Neural cell (in vitro differentiated cells): ENCODE data around the gene C1orf185. TPM values are rescaled to one million over a fixed set of nuclear protein-coding genes. Genes with fewer than 3 reads are reported as not detected.

ENCODE experiments used
- H2AFZ ChIP-seq: fragments of 200-600, 300-800 bp; sonication (generic), shearing (Covaris generic); 2 replicates; pipeline ENCODE4 v1.6.0; 2014; ENCODE audit warnings: low read depth, mild to moderate bottlenecking, antibody characterized with exemption, low read length, moderate library complexity
- H3F3A ChIP-seq: fragments of 200-600 bp; shearing (Covaris generic); 2 replicates; pipeline ENCODE4 v1.6.1; 2016; ENCODE audit warnings: mild to moderate bottlenecking, moderate library complexity, mixed read lengths, antibody characterized with exemption, low read length; ENCODE audit not compliant: insufficient read depth, poor library complexity, severe bottlenecking
- H3K27ac ChIP-seq: fragments of 200-600, 300-800 bp; sonication (generic), shearing (Covaris generic); 2 replicates; pipeline ENCODE4 v1.5.1; 2014; ENCODE audit warnings: mild to moderate bottlenecking, low read length, moderate library complexity
- H3K27me3 ChIP-seq: fragments of 300-800, 200-600 bp; sonication (generic), shearing (Covaris generic); 2 replicates; pipeline ENCODE4 v1.6.0; 2014; ENCODE audit warnings: mild to moderate bottlenecking, low read depth, low read length, moderate library complexity; ENCODE audit not compliant: insufficient read depth
- H3K36me3 ChIP-seq: fragments of 300-800, 200-600 bp; sonication (generic), shearing (Covaris generic); 2 replicates; pipeline ENCODE4 v1.5.1; 2014; ENCODE audit warnings: mild to moderate bottlenecking, antibody characterized with exemption, low read length, moderate library complexity; ENCODE audit not compliant: insufficient read depth
- H3K4me2 ChIP-seq: fragments of 300-800, 200-600 bp; sonication (generic), shearing (Covaris generic); 2 replicates; pipeline ENCODE4 v1.6.0; 2014; ENCODE audit warnings: mild to moderate bottlenecking, low read length
- H3K4me3 ChIP-seq: fragments of 300-800, 200-600 bp; sonication (generic), shearing (Covaris generic); 2 replicates; pipeline ENCODE4 v1.5.1; 2014; ENCODE audit warnings: mild to moderate bottlenecking, low read length, moderate library complexity
- H3K79me2 ChIP-seq: fragments of 200-600 bp; shearing (Covaris generic); replicated peaks from 2 replicates; pipeline ENCODE4 v1.6.0; 2014; ENCODE audit warnings: mild to moderate bottlenecking, low read length, moderate library complexity; ENCODE audit not compliant: insufficient read depth
- H3K9ac ChIP-seq: fragments of 300-800, 200-600 bp; sonication (generic), shearing (Covaris generic); 2 replicates; pipeline ENCODE4 v1.6.1; 2016; ENCODE audit warnings: mild to moderate bottlenecking, low read length, mixed read lengths
- H3K9me2 ChIP-seq: fragments of 200-600 bp; shearing (Covaris generic); 2 replicates; pipeline ENCODE4 v1.6.1; 2016; ENCODE audit warnings: mild to moderate bottlenecking, low read length, mixed read lengths; ENCODE audit not compliant: insufficient read depth
- H3K9me3 ChIP-seq: fragments of 200-600, 300-800 bp; sonication (generic), shearing (Covaris generic); 2 replicates; pipeline ENCODE4 v1.6.1; 2016; ENCODE audit warnings: mild to moderate bottlenecking, mixed run types, low read length, moderate library complexity, mixed read lengths
- H4K20me1 ChIP-seq: fragments of 200-600 bp; shearing (Covaris generic); 2 replicates; pipeline ENCODE4 v1.6.1; 2016; ENCODE audit warnings: mild to moderate bottlenecking, mixed run types; ENCODE audit not compliant: insufficient read depth
- CTCF ChIP-seq: fragments of 450-650 bp; IDR thresholded peaks from 2 replicates; pipeline ENCODE4 v1.5.1; 2014; ENCODE audit warnings: antibody characterized with exemption, mild to moderate bottlenecking, moderate library complexity; ENCODE audit not compliant: poor library complexity, severe bottlenecking
- EP300 ChIP-seq: fragments of 450-650 bp; conservative IDR thresholded peaks from 2 replicates; pipeline ENCODE4 v1.6.1; 2014; ENCODE audit warnings: antibody characterized with exemption, mild to moderate bottlenecking, moderate library complexity; ENCODE audit not compliant: poor library complexity, severe bottlenecking
- MXI1 ChIP-seq: fragments of 450-650 bp; conservative IDR thresholded peaks from 2 replicates; pipeline ENCODE4 v1.6.1; 2014; ENCODE audit warnings: antibody characterized with exemption, mild to moderate bottlenecking; ENCODE audit not compliant: poor library complexity, severe bottlenecking
- RAD21 ChIP-seq: fragments of 450-650 bp; conservative IDR thresholded peaks from 2 replicates; pipeline ENCODE4 v1.6.1; 2014; ENCODE audit warnings: antibody characterized with exemption, mild to moderate bottlenecking, moderate library complexity
- REST ChIP-seq: IDR thresholded peaks from 2 replicates; pipeline ENCODE4 v1.6.1; 2012; ENCODE audit warnings: borderline replicate concordance
- SMC3 ChIP-seq: fragments of 450-650 bp; conservative IDR thresholded peaks from 2 replicates; pipeline ENCODE4 v1.6.1; 2014; ENCODE audit warnings: antibody characterized with exemption, mild to moderate bottlenecking, moderate library complexity; ENCODE audit not compliant: poor library complexity
- TAF1 ChIP-seq: IDR thresholded peaks from 2 replicates; pipeline ENCODE4 v1.6.1; 2012; ENCODE audit warnings: low read depth
- polyA plus RNA-seq: library from polyadenylated mRNA; depleted of rRNA; stranded (reverse); fragments of >200 nt; gene quantifications from 2 replicates; pipeline ENCODE4 v1.2.3, GENCODE V29; 2014

Gene C1orf185
- polyA plus RNA-seq, 1 donor from 2014 or later = not detected

- H3K9ac ChIP-seq = no peak overlapping the region
- H3K27me3 ChIP-seq = no peaks in the 10 kb centered on the region
- no peaks in the 10 kb centered on the region for H3K9me2 ChIP-seq
- H3K27ac ChIP-seq = no peak overlapping the region
- no peaks in the 10 kb centered on the region for H3K79me2 ChIP-seq
- H3K9me3 ChIP-seq = no peaks in the 10 kb centered on the region
- H3F3A ChIP-seq = no peaks in the 10 kb centered on the region
- H3K4me3 ChIP-seq = no peak overlapping the region
- TF ChIP-seq RAD21 = no peak
- TF ChIP-seq REST = no peak
- no peak for TF ChIP-seq MXI1
- no peak for TF ChIP-seq CTCF
- TF ChIP-seq TAF1 = no peak
- H3K36me3 ChIP-seq = no peaks in the 10 kb centered on the region
- no peak overlapping the region for H3K4me2 ChIP-seq
- H2AFZ ChIP-seq = no peak overlapping the region
- H4K20me1 ChIP-seq = no peaks in the 10 kb centered on the region
These were observed 63.5 kb downstream of the C1orf185 start for GRCh38 chr1:51165540-51165939.

- Histone ChIP-seq H3F3A (no peaks in the 10 kb centered on the region), H2AFZ (no peak overlapping the region), H3K27ac (no peak overlapping the region), H3K4me2 (no peak overlapping the region), H3K9me3 (no peaks in the 10 kb centered on the region), H4K20me1 (no peaks in the 10 kb centered on the region), H3K4me3 (no peak overlapping the region), H3K9me2 (no peaks in the 10 kb centered on the region), H3K9ac (no peak overlapping the region), H3K36me3 (no peaks in the 10 kb centered on the region), H3K79me2 (no peaks in the 10 kb centered on the region), H3K27me3 (no peaks in the 10 kb centered on the region)
- TF ChIP-seq SMC3 = no peak
- TF ChIP-seq REST = no peak
- no peak for TF ChIP-seq RAD21
- TF ChIP-seq EP300 = no peak
These were observed 66.3 kb downstream of the C1orf185 start for GRCh38 chr1:51168266-51168845.
